ENCODE measurements around the gene RNF8. TPM values are rescaled to one million over a fixed set of nuclear protein-coding genes. Genes with fewer than 3 reads are reported as not detected.
A peak's percentile ranks its signal among the peaks of the same experiment; 100 is the strongest.

RNF8 gene
- total and polyA plus RNA-seq, 3 experiments from 2014 or later, result 17.2 to 35.2 (median 33.7) TPM

DNA sequence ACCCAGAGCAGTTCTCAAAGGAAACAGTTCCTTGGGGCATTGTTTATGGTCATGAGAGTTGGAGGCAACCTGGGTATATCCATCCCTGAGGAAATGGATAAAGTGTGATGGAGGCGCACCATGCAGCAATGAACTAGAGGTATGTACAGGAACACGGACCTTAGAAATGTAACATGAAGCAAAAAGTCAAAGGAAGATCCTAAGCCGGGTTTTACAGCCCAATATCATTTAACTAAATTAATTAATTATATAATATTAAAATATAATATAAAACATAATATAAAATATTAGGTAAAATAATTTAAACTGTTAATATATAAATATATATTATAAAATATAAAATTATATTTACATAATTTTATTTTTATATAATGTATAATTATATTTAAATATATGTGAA is 44.1 kb upstream of the RNF8 start:
- H3K27me3 Mint-ChIP-seq, result no peaks in the 10 kb centered on the region
- H3K36me3 Mint-ChIP-seq, result peaks cover 5 to 64% (median 22%) of the 10 kb centered on the region in 3 donors
- Histone ChIP-seq H3K4me3 (ENCODE audit: low read length) (no peak overlapping the region), H3K36me3 (ENCODE audit: insufficient read depth, low read length) (peaks cover 19% of the 10 kb centered on the region), H3K27me3 (ENCODE audit: insufficient read depth, low read length, poor library complexity, severe bottlenecking) (no peaks in the 10 kb centered on the region), H3K4me1 (ENCODE audit: insufficient read depth, low read length) (no peaks in the 10 kb centered on the region), H3K27ac (ENCODE audit: low read depth, low read length) (no peak overlapping the region), H3K9me3 (ENCODE audit: low read length) (no peaks in the 10 kb centered on the region)
- H3K4me3 Mint-ChIP-seq, result no peak overlapping the region
- no peak overlapping the region for H3K27ac Mint-ChIP-seq
- no peaks in the 10 kb centered on the region for H3K9me3 Mint-ChIP-seq
- peaks cover 0 to under 1% (median 0%) of the 10 kb centered on the region in 3 donors for H3K4me1 Mint-ChIP-seq
- CTCF ChIA-PET, result interaction anchor here (3.0 kb wide), 1 partner anchor 16 kb away, joined by 11 read pairs; no protein-coding TSS in a partner anchor
- no peak for DNase-seq
- POLR2A ChIA-PET, result no interaction called here

DNA sequence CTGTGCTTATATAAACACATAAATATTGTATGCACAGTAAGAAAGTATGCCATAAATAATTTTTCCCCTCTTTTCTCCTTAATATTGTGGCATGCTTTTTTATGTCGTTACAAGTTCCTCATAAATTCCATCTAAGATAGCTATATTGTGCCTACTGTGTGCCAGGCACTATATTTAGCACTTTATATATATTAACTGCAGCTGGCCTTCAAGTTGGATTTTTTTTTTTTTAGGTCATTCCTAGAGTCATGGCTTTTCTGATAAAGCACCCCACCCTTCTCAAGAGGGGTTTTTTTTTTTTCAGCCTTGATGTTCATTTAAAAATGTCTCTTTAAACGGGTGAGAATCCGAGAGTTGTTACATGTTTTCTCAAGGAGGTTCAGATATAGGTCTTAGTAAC is 42.8 kb upstream of the RNF8 start:
- H3K27ac ChIP-seq (ENCODE audit: low read depth, low read length), result no peak overlapping the region
- no peaks in the 10 kb centered on the region for H3K9me3 Mint-ChIP-seq
- H3K4me1 Mint-ChIP-seq, result peaks cover 0 to 2% (median 0%) of the 10 kb centered on the region in 3 donors
- no peak overlapping the region for H3K4me3 Mint-ChIP-seq
- no peaks in the 10 kb centered on the region for H3K27me3 Mint-ChIP-seq
- no peaks in the 10 kb centered on the region for H3K27me3 ChIP-seq (ENCODE audit: insufficient read depth, low read length, poor library complexity, severe bottlenecking)
- ChIA-PET CTCF (interaction anchor here (1.4 kb wide), 1 partner anchor 14 kb away, joined by 3 read pairs; no protein-coding TSS in a partner anchor), POLR2A (no interaction called here)
- DNase-seq, result no peak
- H3K9me3 ChIP-seq (ENCODE audit: low read length), result no peaks in the 10 kb centered on the region
- peaks cover 24% of the 10 kb centered on the region for H3K36me3 ChIP-seq (ENCODE audit: insufficient read depth, low read length)
- H3K4me1 ChIP-seq (ENCODE audit: insufficient read depth, low read length), result no peaks in the 10 kb centered on the region
- no peak overlapping the region for H3K4me3 ChIP-seq (ENCODE audit: low read length)
- H3K36me3 Mint-ChIP-seq, result peaks cover 5 to 58% (median 21%) of the 10 kb centered on the region in 3 donors
- H3K27ac Mint-ChIP-seq, result peak overlapping the region in 1 of 8 donors; percentile 68

DNA sequence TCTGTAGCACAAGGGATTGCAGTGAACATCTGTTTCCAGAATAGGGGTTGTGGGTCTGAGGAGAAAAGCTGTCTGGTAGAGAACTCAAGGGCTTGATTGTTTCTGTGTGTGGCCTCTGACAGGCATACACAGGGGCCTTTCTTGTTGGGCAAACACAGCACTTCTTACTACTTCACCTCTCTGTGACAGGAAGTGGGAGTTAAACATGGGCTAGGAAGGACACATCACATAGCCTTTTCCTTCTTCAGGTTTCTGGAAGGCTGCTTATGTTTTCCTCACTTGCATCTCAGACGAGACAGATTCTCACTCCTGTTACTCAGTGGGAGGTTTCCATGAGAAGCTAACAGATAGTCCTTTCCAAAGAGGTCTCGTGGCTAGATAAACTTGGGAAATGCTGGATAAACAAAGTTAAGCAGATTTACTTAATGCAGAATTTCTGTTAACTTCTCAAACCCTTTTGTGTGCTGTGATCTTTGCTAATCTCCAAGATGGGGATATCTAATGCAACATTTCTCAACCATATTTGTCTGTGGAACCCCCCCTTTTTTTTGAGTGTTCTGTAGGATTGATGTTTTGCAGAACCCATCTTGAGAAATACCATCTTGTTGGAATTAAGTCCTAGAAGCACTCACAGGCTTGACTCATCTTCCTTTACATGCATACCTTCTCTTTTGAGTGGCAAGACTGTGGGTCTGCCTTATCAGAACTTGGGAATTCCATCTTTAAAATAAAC is 41.9 kb upstream of the RNF8 start:
- no peaks in the 10 kb centered on the region for H3K27me3 ChIP-seq (ENCODE audit: insufficient read depth, low read length, poor library complexity, severe bottlenecking)
- Mint-ChIP-seq H3K9me3 (no peaks in the 10 kb centered on the region), H3K4me1 (peaks cover 0 to 2% (median 0%) of the 10 kb centered on the region in 3 donors), H3K4me3 (no peak overlapping the region), H3K36me3 (peaks cover 5 to 49% (median 22%) of the 10 kb centered on the region in 3 donors), H3K27me3 (no peaks in the 10 kb centered on the region), H3K27ac (peak overlapping the region in 2 of 8 donors; percentile 16 to 27)
- no peaks in the 10 kb centered on the region for H3K9me3 ChIP-seq (ENCODE audit: low read length)
- H3K4me3 ChIP-seq (ENCODE audit: low read length), result no peak overlapping the region
- H3K36me3 ChIP-seq (ENCODE audit: insufficient read depth, low read length), result peaks cover 33% of the 10 kb centered on the region
- H3K4me1 ChIP-seq (ENCODE audit: insufficient read depth, low read length), result no peaks in the 10 kb centered on the region
- no peak for DNase-seq
- POLR2A ChIA-PET, result interaction anchor here (0.7 kb wide), 1 partner anchor 62 kb away, joined by 4 read pairs; no protein-coding TSS in a partner anchor
- no peak overlapping the region for H3K27ac ChIP-seq (ENCODE audit: low read depth, low read length)
- CTCF ChIA-PET, result interaction anchor here (1.4 kb wide), 1 partner anchor 13 kb away, joined by 3 read pairs; no protein-coding TSS in a partner anchor

DNA sequence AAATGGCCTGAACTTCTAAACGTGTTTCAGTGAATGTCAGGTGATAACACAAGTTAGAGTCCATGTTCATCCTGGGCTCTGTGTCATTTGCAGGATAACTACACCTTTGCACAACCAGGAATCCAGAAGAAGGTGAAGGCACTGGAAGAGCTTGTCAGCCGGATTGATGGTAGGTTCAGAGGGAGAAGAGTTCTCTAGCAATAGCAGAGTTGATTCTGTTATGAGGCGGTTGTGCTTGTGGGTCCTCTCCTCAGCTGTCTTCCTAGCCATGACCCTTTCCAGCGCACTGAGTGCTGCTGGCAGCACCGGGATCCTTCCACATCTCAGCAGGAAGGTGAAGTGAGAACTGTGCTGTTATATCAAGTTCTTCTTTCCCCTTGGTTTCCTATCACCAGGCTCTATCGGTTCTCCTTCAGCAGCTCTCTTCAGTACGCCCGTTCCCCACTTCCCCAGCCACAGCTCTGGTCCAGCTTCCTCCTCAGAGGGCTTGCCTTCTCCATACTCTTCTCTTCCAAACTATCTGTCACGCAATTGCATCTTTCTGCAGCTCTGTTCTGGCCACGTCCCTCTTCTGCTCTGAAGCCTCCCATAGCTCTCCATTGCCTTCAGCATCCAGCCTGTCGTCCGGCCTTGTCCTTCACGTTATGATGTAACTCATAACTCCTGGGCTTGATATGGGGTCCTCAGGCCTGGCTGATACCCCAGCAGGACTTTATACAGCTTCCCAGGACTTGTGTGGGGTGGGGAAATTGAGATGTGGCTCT is 39.9 kb upstream of the RNF8 start:
- no peak overlapping the region for H3K4me3 Mint-ChIP-seq
- H3K27me3 Mint-ChIP-seq, result no peaks in the 10 kb centered on the region
- no peaks in the 10 kb centered on the region for H3K9me3 Mint-ChIP-seq
- peaks cover 50% of the 10 kb centered on the region for H3K36me3 ChIP-seq (ENCODE audit: insufficient read depth, low read length)
- no peak overlapping the region for H3K4me3 ChIP-seq (ENCODE audit: low read length)
- H3K27ac Mint-ChIP-seq, result peak overlapping the region in 3 of 8 donors; percentile 7 to 41 (median 24)
- no peaks in the 10 kb centered on the region for H3K27me3 ChIP-seq (ENCODE audit: insufficient read depth, low read length, poor library complexity, severe bottlenecking)
- ChIA-PET POLR2A (interaction anchor here (0.6 to 0.7 kb wide), 2 partner anchors 12 to 1986 kb away, joined by 3 read pairs; no protein-coding TSS in a partner anchor), CTCF (interaction anchor here (1.0 to 2.3 kb wide), 4 partner anchors 8 to 296 kb away, joined by 3 to 11 read pairs (median 4); no protein-coding TSS in a partner anchor)
- no peaks in the 10 kb centered on the region for H3K4me1 ChIP-seq (ENCODE audit: insufficient read depth, low read length)
- no peaks in the 10 kb centered on the region for H3K9me3 ChIP-seq (ENCODE audit: low read length)
- H3K4me1 Mint-ChIP-seq, result peaks cover 0 to 2% (median 0%) of the 10 kb centered on the region in 3 donors
- H3K27ac ChIP-seq (ENCODE audit: low read depth, low read length), result no peak overlapping the region
- no peak for DNase-seq
- H3K36me3 Mint-ChIP-seq, result peaks cover 5 to 39% (median 21%) of the 10 kb centered on the region in 3 donors

DNA sequence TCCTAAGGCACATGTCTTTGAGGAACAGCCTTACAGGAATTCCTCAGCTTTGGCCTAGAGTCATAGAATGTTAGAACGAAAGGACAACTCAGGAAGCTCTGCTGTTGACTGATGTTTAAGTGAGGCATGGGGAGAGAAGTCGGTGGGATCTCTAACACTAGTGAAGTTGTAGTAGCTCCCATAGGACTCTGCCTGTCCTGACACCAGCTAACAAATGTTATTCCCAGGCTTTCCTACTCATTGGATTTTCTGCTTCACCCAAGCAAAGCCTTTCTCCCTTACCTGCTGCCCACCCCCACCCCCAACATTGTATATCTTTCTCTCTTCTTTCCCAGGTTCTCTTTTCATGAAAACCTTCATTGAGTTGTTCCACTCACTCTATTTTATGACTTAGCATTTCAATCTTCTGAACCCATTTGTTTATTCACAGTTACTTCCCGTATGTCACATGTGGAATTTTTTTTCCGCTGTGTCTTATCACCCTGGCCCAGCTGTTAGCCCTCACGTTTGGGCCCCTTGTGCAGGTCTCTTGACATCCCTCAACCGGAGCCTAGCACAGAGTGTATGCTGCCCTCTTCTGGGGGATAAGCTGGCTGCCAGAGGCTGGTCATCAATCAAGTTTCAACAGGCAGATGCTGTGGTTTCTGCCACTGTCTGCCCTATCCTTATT is 39.2 kb upstream of the RNF8 start:
- Mint-ChIP-seq H3K4me3 (no peak overlapping the region), H3K27ac (peak overlapping the region in 3 of 8 donors; percentile 7 to 41 (median 24)), H3K27me3 (no peaks in the 10 kb centered on the region), H3K4me1 (peaks cover 0 to 2% (median 0%) of the 10 kb centered on the region in 3 donors), H3K36me3 (peaks cover 5 to 34% (median 21%) of the 10 kb centered on the region in 3 donors), H3K9me3 (no peaks in the 10 kb centered on the region)
- ChIA-PET CTCF (interaction anchor here (1.1 to 2.3 kb wide), 3 partner anchors 9 to 297 kb away, joined by 3 to 11 read pairs (median 5); no protein-coding TSS in a partner anchor), POLR2A (interaction anchor here (0.6 to 0.7 kb wide), 2 partner anchors 11 to 1987 kb away, joined by 3 read pairs; no protein-coding TSS in a partner anchor)
- Histone ChIP-seq H3K4me3 (ENCODE audit: low read length) (no peak overlapping the region), H3K36me3 (ENCODE audit: insufficient read depth, low read length) (peaks cover 57% of the 10 kb centered on the region), H3K9me3 (ENCODE audit: low read length) (no peaks in the 10 kb centered on the region), H3K4me1 (ENCODE audit: insufficient read depth, low read length) (no peaks in the 10 kb centered on the region), H3K27me3 (ENCODE audit: insufficient read depth, low read length, poor library complexity, severe bottlenecking) (no peaks in the 10 kb centered on the region), H3K27ac (ENCODE audit: low read depth, low read length) (no peak overlapping the region)
- DNase-seq, result peak in 1 of 5 donors; percentile 5

DNA sequence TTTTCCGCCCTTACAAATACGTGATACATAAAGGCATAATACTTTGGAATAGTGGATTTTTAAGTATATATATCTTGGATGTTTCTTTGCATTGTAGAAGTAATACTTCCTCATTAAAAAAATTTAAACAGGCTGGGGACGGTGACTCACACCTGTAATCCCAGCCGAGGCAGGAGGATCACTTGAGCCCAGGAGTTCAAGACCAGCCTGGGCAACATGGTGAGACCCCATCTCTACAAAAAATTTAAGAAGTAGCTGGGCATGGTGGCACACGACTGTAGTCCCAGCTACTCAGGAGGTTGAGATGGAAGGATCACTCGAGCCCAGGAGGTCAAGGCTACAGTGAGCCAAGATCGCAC is 38.6 kb upstream of the RNF8 start:
- Mint-ChIP-seq H3K9me3 (no peaks in the 10 kb centered on the region), H3K4me3 (no peak overlapping the region), H3K4me1 (peaks cover 0 to 2% (median 0%) of the 10 kb centered on the region in 3 donors), H3K27ac (peak overlapping the region in 1 of 8 donors; percentile 29), H3K36me3 (peaks cover 5 to 34% (median 20%) of the 10 kb centered on the region in 3 donors), H3K27me3 (no peaks in the 10 kb centered on the region)
- CTCF ChIA-PET, result interaction anchor here (1.1 to 2.3 kb wide), 2 partner anchors 10 kb away, joined by 5 to 11 read pairs; no protein-coding TSS in a partner anchor
- H3K4me1 ChIP-seq (ENCODE audit: insufficient read depth, low read length), result no peaks in the 10 kb centered on the region
- no peak overlapping the region for H3K4me3 ChIP-seq (ENCODE audit: low read length)
- H3K9me3 ChIP-seq (ENCODE audit: low read length), result no peaks in the 10 kb centered on the region
- no peak overlapping the region for H3K27ac ChIP-seq (ENCODE audit: low read depth, low read length)
- POLR2A ChIA-PET, result interaction anchor here (0.7 kb wide), 1 partner anchor 11 kb away, joined by 3 read pairs; no protein-coding TSS in a partner anchor
- DNase-seq, result no peak
- H3K36me3 ChIP-seq (ENCODE audit: insufficient read depth, low read length), result peaks cover 62% of the 10 kb centered on the region
- H3K27me3 ChIP-seq (ENCODE audit: insufficient read depth, low read length, poor library complexity, severe bottlenecking), result no peaks in the 10 kb centered on the region

DNA sequence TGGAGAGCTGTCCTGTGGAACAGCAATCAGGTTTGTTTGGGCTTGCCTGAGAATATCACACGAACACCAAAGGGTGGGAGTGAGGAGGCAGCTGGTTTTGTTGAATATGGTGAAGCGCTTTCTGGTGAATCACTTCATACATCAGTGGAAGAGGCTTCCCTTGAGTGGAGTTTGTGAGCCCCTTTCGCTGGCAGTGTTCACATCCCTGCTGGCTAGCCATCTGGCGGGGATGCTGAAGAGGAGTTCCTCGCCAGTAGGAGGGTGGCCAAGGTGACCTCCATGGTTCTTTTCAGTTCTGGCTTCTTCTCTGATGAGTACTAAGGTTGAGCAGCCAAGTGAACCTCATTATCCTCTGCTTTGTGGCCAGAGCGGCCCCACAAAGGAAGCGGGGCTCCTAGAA is 37.7 kb upstream of the RNF8 start:
- CTCF ChIA-PET, result no interaction called here
- H3K36me3 ChIP-seq (ENCODE audit: insufficient read depth, low read length), result peaks cover 65% of the 10 kb centered on the region

More for the DNA sequence above, 37.7 kb upstream of the RNF8 start:
- Mint-ChIP-seq H3K27ac (peak overlapping the region in 2 of 8 donors; percentile 11 to 60), H3K9me3 (no peaks in the 10 kb centered on the region), H3K4me3 (no peak overlapping the region), H3K36me3 (peaks cover 5 to 38% (median 23%) of the 10 kb centered on the region in 3 donors), H3K4me1 (peaks cover 0 to 2% (median 0%) of the 10 kb centered on the region in 3 donors), H3K27me3 (no peaks in the 10 kb centered on the region)
- Histone ChIP-seq H3K4me1 (ENCODE audit: insufficient read depth, low read length) (no peaks in the 10 kb centered on the region), H3K27me3 (ENCODE audit: insufficient read depth, low read length, poor library complexity, severe bottlenecking) (no peaks in the 10 kb centered on the region), H3K27ac (ENCODE audit: low read depth, low read length) (no peak overlapping the region), H3K9me3 (ENCODE audit: low read length) (no peaks in the 10 kb centered on the region), H3K4me3 (ENCODE audit: low read length) (no peak overlapping the region)
- no peak for DNase-seq
- POLR2A ChIA-PET, result interaction anchor here (0.6 kb wide), 1 partner anchor 299 kb away, joined by 3 read pairs; no protein-coding TSS in a partner anchor

Data from CD8-positive, alpha-beta memory T cell (primary cell).